Measurements from ENCODE around the gene RGSL1. TPM values are rescaled to one million over a fixed set of nuclear protein-coding genes. Genes with fewer than 3 reads are reported as not detected.

RGSL1 gene
- total RNA-seq, 4 donors from 2014 or later = not detected

- Histone ChIP-seq H3K4me1 (peaks cover 7% of the 10 kb centered on the region), H3K36me3 (peaks cover 24% of the 10 kb centered on the region), H3K4me3 (no peak overlapping the region), H3K27me3 (no peaks in the 10 kb centered on the region), H3K9me3 (no peaks in the 10 kb centered on the region), H3K27ac (no peak overlapping the region)
- DNase-seq (ENCODE audit: low spot score in 2 of 2) = no peak
- 45% methylated on average over 3 of the region's 3 CpGs for WGBS
- TF ChIP-seq, protein P1, sequence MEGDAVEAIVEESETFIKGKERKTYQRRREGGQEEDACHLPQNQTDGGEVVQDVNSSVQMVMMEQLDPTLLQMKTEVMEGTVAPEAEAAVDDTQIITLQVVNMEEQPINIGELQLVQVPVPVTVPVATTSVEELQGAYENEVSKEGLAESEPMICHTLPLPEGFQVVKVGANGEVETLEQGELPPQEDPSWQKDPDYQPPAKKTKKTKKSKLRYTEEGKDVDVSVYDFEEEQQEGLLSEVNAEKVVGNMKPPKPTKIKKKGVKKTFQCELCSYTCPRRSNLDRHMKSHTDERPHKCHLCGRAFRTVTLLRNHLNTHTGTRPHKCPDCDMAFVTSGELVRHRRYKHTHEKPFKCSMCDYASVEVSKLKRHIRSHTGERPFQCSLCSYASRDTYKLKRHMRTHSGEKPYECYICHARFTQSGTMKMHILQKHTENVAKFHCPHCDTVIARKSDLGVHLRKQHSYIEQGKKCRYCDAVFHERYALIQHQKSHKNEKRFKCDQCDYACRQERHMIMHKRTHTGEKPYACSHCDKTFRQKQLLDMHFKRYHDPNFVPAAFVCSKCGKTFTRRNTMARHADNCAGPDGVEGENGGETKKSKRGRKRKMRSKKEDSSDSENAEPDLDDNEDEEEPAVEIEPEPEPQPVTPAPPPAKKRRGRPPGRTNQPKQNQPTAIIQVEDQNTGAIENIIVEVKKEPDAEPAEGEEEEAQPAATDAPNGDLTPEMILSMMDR (IDR thresholded peaks at IDR 0.05) = no peak
- TF ChIP-seq EP300 (IDR thresholded peaks at IDR 0.05) = no peak
- TF ChIP-seq POLR2A (IDR thresholded peaks at IDR 0.05) = no peak
- TF ChIP-seq POLR2AphosphoS5 (IDR thresholded peaks at IDR 0.05) = no peak
These were observed 125.7 kb downstream of the RGSL1 start for GRCh38 chr1:182575540-182576149.

GRCh38 chr1:182580736-182581135 is 130.8 kb downstream of the RGSL1 start:
- no peaks in the 10 kb centered on the region for H3K9me3 ChIP-seq
- H3K4me1 ChIP-seq = peaks cover 9% of the 10 kb centered on the region
- no peaks in the 10 kb centered on the region for H3K27me3 ChIP-seq
- no peak for DNase-seq (ENCODE audit: low spot score in 2 of 2)
- peaks cover 28% of the 10 kb centered on the region for H3K36me3 ChIP-seq
- H3K27ac ChIP-seq = no peak overlapping the region
- 93% methylated on average over 2 of the region's 2 CpGs for WGBS
- no peak for TF ChIP-seq POLR2A (IDR thresholded peaks at IDR 0.05)
- H3K4me3 ChIP-seq = no peak overlapping the region

GRCh38 chr1:182584746-182585145 is 134.8 kb downstream of the RGSL1 start:
- peaks cover 26% of the 10 kb centered on the region for H3K36me3 ChIP-seq
- H3K27me3 ChIP-seq = no peaks in the 10 kb centered on the region
- H3K27ac ChIP-seq = no peak overlapping the region
- 94% methylated on average over 4 of the region's 4 CpGs for WGBS
- no peak overlapping the region for H3K4me3 ChIP-seq
- H3K9me3 ChIP-seq = no peaks in the 10 kb centered on the region
- DNase-seq (ENCODE audit: low spot score in 2 of 2) = no peak
- no peak for TF ChIP-seq POLR2AphosphoS5 (IDR thresholded peaks at IDR 0.05)
- no peak for TF ChIP-seq EP300 (IDR thresholded peaks at IDR 0.05)
- no peak for TF ChIP-seq POLR2A (IDR thresholded peaks at IDR 0.05)
- TF ChIP-seq, protein P1 (IDR thresholded peaks at IDR 0.05) = no peak
- H3K4me1 ChIP-seq = peaks cover 19% of the 10 kb centered on the region

GRCh38 chr1:182586380-182586779 is 136.4 kb downstream of the RGSL1 start:
- no peak for DNase-seq (ENCODE audit: low spot score in 2 of 2)
- 92% methylated on average over 11 of the region's 11 CpGs for WGBS
- Histone ChIP-seq H3K27me3 (no peaks in the 10 kb centered on the region), H3K9me3 (no peaks in the 10 kb centered on the region), H3K36me3 (peaks cover 13% of the 10 kb centered on the region), H3K4me3 (no peak overlapping the region), H3K27ac (no peak overlapping the region), H3K4me1 (peaks cover 19% of the 10 kb centered on the region)
- TF ChIP-seq POLR2A (IDR thresholded peaks at IDR 0.05) (no peak), EP300 (IDR thresholded peaks at IDR 0.05) (no peak), POLR2AphosphoS5 (IDR thresholded peaks at IDR 0.05) (no peak)
- TF ChIP-seq, protein P1 (IDR thresholded peaks at IDR 0.05) = no peak

DNA sequence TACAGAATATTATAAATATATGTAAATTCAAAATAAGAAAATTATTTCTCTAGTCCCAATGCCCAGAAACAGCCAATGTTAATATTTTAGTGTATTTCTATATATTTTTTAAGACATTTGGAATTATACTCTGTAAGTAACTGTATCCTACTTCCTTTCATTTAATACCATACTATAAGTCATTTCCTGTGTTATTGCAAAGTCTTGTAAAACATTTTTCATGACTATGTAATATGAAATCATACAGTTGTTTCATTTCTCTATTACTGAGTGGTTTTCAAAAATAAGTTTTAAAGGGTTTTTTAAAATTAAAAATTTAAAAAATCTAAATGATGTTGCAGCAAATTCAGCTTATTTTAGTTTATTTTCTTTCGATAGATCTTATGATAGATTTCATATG is 137.1 kb downstream of the RGSL1 start:
- peaks cover 7% of the 10 kb centered on the region for H3K36me3 ChIP-seq
- no peaks in the 10 kb centered on the region for H3K27me3 ChIP-seq
- no peaks in the 10 kb centered on the region for H3K9me3 ChIP-seq
- TF ChIP-seq POLR2A (IDR thresholded peaks at IDR 0.05) (no peak), POLR2AphosphoS5 (IDR thresholded peaks at IDR 0.05) (no peak), EP300 (IDR thresholded peaks at IDR 0.05) (no peak)
- TF ChIP-seq, protein P1 (IDR thresholded peaks at IDR 0.05) = no peak
- H3K27ac ChIP-seq = no peak overlapping the region
- WGBS = 0% methylated on average over 1 of the region's 1 CpG
- no peak overlapping the region for H3K4me3 ChIP-seq
- peaks cover 19% of the 10 kb centered on the region for H3K4me1 ChIP-seq
- no peak for DNase-seq (ENCODE audit: low spot score in 2 of 2)

All from suprapubic skin (tissue), 4 donors.